WI38 (cell line): Measurements from ENCODE around the gene ZNF747.

ENCODE experiments used
- H3K4me3 ChIP-seq: 2 replicates; pipeline ENCODE4 v1.5.1; 2011; ENCODE audit warnings: low read depth, mild to moderate bottlenecking, control low read depth, low read length
- CTCF ChIP-seq: IDR thresholded peaks from 2 replicates; pipeline ENCODE4 v1.5.1; 2012; ENCODE audit warnings: low read depth, mild to moderate bottlenecking, control low read depth, low read length

Gene ZNF747

DNA sequence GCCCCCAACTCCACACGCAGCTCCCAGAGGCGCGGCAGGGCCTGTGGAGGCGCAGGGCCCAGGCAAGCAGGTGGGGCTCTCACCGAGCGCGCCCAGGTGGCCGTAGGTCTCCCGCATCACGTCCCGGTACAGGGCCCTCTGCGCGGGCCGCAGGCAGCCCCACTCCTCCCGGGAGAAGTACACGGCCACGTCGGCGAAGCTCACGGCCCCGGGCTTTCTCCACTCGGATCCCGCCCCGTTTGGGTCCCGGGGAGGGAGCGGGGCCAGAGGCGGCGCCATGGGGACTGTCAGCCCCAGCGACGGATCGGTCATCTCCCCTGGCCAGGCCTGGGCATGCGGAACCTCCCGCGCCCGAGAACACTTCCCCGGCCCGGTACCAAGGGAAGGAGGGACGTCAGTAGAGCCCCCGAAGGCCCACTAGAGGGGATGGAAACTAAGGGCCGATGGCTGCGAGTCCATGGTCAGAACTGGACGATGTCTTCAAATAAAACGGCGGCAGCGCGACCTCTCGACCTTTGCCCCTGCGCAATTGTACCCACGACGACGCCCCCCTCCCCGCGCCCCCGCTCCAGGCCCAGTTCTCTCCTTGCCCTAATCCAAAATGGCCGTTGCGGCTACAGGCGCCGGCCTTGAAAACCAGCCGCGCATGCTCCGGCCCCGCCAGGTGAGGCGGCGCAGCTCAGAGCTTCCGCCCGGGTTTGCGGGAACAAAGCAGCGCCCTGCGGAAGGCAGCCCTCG, at the start of gene ZNF747:
Gene ZNF747, minus strand, starts transcription at position 491 of the 738 bp plus-strand sequence. Its CDS starts 179 bp downstream, at position 312.
- peak within 1 kb of the TSS; percentile 70 for H3K4me3 ChIP-seq
- TF ChIP-seq CTCF, result no peak

DNA sequence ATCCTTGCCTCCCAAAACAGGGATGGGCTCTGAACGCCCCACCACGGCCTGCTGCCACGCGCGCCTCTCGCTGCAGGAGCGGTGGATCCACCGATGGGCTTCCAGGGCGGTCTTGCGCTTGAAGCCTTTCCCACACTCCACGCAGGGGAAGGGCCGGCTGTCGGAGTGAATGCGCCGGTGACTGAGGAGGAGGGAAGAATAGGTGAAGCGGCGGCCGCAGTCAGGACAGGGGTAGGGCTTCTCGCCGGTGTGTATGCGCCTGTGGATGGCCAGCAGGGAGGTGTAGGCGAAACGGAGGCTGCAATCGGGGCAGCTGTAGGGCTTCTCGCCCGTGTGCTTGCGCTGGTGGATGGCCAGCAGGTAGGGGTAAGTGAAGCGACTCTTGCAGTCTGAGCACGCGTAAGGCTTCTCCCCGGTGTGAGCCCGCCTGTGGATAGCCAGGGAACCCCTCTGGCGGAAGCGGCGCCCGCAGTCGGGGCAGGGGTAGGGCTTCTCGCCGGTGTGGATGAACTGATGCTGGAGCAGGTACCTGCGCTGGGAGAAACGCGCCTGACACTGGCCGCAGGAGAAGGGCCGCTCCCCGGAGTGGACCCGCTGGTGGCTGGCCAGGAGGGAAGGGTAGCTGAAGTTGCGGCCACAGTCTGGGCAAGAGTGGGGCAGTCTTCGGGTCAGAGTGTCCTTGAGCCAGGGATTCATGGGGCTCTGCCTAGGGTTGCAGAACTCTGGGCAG, 48.1 kb upstream of the ZNF747 start:
- TF ChIP-seq CTCF, result no peak
- no peak overlapping the region for H3K4me3 ChIP-seq

GRCh38 chr16:30581457-30581856, 46.8 kb upstream of the ZNF747 start:
- no peak for TF ChIP-seq CTCF
- H3K4me3 ChIP-seq, result no peak overlapping the region

- H3K4me3 ChIP-seq, result no peak overlapping the region
- no peak for TF ChIP-seq CTCF
Observed at GRCh38 chr16:30574678-30575077, 40.0 kb upstream of the ZNF747 start.

DNA sequence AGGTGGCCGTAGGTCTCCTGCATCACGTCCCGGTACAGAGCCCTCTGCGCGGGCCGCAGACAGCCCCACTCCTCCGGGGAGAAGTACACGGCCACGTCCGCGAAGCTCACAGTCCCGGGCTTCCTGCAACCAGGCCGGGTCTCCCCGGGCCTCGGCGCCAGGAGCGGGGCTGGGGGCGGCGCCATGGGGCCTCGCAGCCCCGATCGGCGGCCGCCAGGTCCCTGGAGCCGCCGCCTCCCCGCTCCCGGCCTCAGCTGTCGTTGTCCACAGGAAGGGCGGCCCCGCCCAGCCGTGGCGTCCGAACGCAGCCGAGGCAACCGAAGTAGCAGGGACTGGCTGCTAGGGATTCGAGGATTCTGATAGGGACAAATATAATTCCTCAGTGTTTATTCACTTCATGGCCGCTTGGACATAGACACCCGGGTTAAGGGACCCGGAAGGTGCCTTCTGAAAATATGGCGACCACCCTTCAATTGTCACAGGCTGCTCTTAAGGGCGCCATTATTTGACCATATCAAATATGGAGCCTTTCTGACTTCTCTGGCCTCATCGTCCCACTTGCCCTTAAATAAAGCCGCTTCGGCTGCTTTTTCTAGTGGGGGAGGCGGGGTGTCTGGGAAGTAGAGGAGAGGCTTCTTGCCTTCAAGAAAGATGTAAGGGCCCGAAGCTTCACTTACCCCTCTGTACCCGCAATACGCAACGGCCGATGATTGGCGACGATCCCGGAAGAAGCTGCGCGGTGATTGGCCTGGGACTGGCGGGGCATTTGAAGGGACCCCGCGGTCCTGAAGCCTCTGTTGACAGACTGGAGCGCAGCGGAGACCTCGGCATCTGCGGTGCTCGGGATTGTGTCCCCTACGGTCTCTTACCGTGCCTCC, 37.0 kb upstream of the ZNF747 start, which contains the start of gene ZNF688:
Gene ZNF688, minus strand, starts transcription at position 270 of the 878 bp plus-strand sequence. Its CDS starts 85 bp downstream, at position 185.
- H3K4me3 ChIP-seq, result peak within 1 kb of the TSS; percentile 66
- TF ChIP-seq CTCF, result no peak

DNA sequence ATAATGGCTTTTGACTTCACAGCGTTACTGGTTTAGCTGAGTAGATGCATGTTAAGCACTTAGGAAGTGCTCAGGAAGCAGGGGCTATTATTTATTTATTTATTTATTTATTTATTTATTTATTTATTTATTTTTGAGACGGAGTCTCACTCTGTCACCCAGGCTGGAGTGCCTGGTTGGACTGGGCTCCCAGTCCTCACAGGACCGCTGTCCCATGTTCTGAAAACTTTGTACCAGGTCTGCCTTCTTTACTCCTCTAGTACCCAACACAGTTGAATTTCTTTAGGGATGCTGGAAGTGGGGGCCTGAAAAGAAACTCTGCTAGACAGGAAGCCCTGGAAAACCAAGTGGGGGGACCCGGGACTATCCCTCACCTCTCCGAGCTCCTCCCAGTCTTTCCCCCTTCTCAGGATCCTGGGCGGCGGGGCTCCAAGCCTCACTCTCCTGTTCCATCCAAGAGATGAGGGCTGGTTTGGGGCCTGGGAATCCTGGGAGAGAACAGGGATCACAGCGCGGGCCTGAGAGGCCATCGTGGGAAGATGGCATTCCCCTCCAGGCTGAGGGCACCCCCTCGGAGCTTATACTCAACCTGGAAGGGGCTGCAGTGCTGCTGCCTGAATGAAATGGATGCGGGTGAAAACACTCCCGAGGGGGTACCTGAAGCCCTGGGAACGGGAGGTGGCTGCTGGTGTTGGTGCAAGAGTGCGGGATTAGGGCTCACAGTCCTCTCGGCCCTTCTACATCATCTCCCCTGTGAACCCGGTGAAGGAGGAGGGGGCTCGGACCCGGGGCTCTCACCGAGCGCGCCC, 36.2 kb upstream of the ZNF747 start:
- no peak for TF ChIP-seq CTCF

More for the DNA sequence above, 36.2 kb upstream of the ZNF747 start:
- H3K4me3 ChIP-seq, result peak overlapping the region; percentile 66
